Activated naive CD4-positive, alpha-beta T cell treated with anti-CD3 and anti-CD28 coated beads for 36 hours (primary cell): ENCODE results near the gene B3GNT7. TPM values are rescaled to one million over a fixed set of nuclear protein-coding genes. Genes with fewer than 3 reads are reported as not detected.
A peak's percentile ranks its signal among the peaks of the same experiment; 100 is the strongest.
"Not testable (repeated sequence)": the region's sequence is repeated elsewhere in the genome, so short reads cannot be mapped to it uniquely, and the experiment has no call there.

Experiments
- CTCF ChIA-PET: fragments of 350-600 bp; sonication (Branson Sonifier 250); formaldehyde crosslinking; loops from one replicate; lab custom pipeline; 2021; ENCODE audit warnings: antibody characterized with exemption; lab: Charles Lee
- DNase-seq: peaks from one replicate; pipeline ENCODE4 v3.0.0-alpha.2; 2020
- H3K27ac Mint-ChIP-seq: one replicate; pipeline ENCODE4 v1.8.0; 2021; ENCODE audit warnings: mild to moderate bottlenecking, mixed read lengths
- H3K27me3 Mint-ChIP-seq: one replicate; pipeline ENCODE4 v1.8.0; 2021; ENCODE audit warnings: low read depth, mixed read lengths
- H3K36me3 Mint-ChIP-seq: one replicate; pipeline ENCODE4 v1.8.0; 2021; ENCODE audit warnings: low read depth, mixed read lengths
- H3K4me1 Mint-ChIP-seq: one replicate; pipeline ENCODE4 v1.8.0; 2021; ENCODE audit warnings: low read depth, mixed read lengths
- H3K4me3 Mint-ChIP-seq: one replicate; pipeline ENCODE4 v1.8.0; 2021; ENCODE audit warnings: mild to moderate bottlenecking, moderate library complexity, mixed read lengths
- H3K9me3 Mint-ChIP-seq: one replicate; pipeline ENCODE4 v1.8.0; 2021; ENCODE audit warnings: mixed read lengths
- intact Hi-C: fragments of 100-400 bp; cut with micrococcal nuclease; formaldehyde crosslinking; loops from one replicate; pipeline ENCODE4 v1.15.1; 2023
- total RNA-seq, 2 experiments: library from RNA; stranded (reverse); gene quantifications; one replicate each; pipeline ENCODE4 v1.2.3, GENCODE V29; 2021

Gene B3GNT7
- total RNA-seq: not detected

DNA sequence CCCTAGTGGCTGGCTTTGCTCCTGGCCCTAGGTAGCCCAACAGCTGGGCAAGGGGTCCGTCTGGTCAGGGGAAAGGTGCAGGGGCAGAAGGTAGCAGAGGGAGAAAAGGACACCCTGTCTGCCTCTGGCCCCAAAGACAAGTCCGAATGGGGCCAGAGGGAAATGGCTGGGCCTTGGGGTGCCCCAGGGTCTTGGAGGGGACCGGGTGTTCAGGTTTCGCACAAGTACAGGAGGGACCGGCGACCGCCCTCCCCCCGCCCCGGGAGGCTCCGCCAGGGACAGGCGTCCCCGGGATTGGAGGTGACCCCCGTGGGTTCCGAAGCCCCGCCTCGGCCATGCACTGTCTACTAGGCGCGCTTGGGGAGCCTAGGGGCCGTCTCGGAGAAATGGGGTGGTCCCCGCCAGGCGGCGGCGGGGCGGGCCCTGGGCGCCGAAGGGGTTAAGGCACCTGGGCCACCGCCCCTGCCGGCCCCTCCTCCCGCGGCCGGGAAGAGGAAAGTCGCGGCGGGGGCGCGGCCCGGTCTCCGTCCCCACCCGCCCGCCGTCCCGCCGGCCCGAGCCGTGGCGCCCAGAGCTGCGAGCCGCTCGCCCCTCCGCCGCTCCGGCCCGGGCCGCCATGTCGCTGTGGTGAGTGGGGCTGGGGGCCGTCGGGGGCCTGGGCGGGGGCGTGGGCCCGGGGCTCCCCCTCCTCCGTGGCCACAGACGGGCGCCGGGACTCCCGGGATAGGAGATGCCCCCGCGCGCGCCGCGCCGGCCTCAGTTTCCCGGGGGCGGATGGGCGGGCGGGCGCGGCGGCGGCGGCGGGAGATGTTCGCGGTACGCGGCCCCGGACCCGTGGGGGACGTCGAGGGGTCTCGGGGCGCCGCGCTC lies at the start of gene B3GNT7:
TSS of gene B3GNT7 (plus strand) at position 523 of the 870 bp plus-strand sequence. CDS start at position 617, 94 bp downstream.
- Mint-ChIP-seq H3K4me1 (peaks cover 12% of the 10 kb centered on the region), H3K27ac (no peak within 1 kb of the TSS), H3K27me3 (peaks cover 28% of the 10 kb centered on the region), H3K36me3 (no peaks in the 10 kb centered on the region), H3K4me3 (peak within 1 kb of the TSS; percentile 21), H3K9me3 (no peaks in the 10 kb centered on the region)
- DNase-seq: no peak
- intact Hi-C loops: no loop called here
- CTCF ChIA-PET: no interaction called here

DNA sequence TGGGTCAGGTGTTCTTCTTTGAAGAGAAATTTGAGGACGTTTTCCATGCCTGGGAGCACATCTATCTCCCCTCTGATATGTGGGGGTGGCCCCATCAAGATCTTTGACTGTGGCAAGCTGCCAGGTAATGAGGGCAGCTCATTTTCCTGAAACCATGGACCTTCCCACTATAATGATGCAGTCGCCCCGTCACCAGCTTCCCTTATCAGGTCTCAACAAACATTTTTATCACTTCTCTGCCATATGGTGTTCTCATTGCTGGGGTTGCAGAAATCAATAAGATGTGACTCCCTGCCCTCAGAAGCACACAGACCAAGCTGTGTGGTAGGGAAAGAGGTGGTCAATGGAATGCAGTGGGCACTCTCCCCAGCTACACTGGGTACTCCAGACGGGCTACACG lies 48.4 kb upstream of the B3GNT7 start:
- intact Hi-C loops: no loop called here
- no peaks in the 10 kb centered on the region for H3K9me3 Mint-ChIP-seq
- CTCF ChIA-PET: no interaction called here
- no peak for DNase-seq
- H3K36me3 Mint-ChIP-seq: no peaks in the 10 kb centered on the region
- no peaks in the 10 kb centered on the region for H3K4me1 Mint-ChIP-seq
- H3K27me3 Mint-ChIP-seq: no peaks in the 10 kb centered on the region
- no peak overlapping the region for H3K4me3 Mint-ChIP-seq
- no peak overlapping the region for H3K27ac Mint-ChIP-seq

DNA sequence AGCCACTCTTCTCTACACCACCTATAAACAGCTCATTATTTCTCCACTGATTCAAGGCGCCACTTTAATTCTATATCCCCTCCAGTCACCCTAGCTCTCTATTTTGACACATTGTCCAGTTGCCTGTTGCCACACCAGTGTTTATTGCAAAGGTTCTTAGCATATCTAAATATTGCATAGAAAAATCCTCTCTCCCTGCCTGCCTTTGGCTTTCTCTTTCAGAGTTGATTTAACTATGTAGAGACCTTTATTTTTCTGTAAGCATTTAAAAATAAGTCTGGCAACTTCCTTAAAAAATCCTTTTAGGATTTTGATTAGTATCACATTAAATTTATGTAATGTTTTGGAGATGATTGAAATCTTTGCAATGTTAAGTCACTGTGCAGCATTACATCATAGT lies 47.9 kb upstream of the B3GNT7 start:
- Mint-ChIP-seq H3K4me1 (no peaks in the 10 kb centered on the region), H3K4me3 (no peak overlapping the region), H3K27ac (no peak overlapping the region), H3K9me3 (no peaks in the 10 kb centered on the region), H3K27me3 (no peaks in the 10 kb centered on the region), H3K36me3 (no peaks in the 10 kb centered on the region)
- CTCF ChIA-PET: no interaction called here
- intact Hi-C loops: no loop called here
- DNase-seq: no peak

- DNase-seq: no peak
- Mint-ChIP-seq H3K9me3 (no peaks in the 10 kb centered on the region), H3K4me3 (no peak overlapping the region), H3K27me3 (no peaks in the 10 kb centered on the region), H3K4me1 (no peaks in the 10 kb centered on the region), H3K27ac (no peak overlapping the region), H3K36me3 (no peaks in the 10 kb centered on the region)
- intact Hi-C loops: no loop called here
- CTCF ChIA-PET: no interaction called here
These were observed 47.3 kb upstream of the B3GNT7 start for GRCh38 chr2:231348173-231348572.

- Mint-ChIP-seq H3K36me3 (no peaks in the 10 kb centered on the region), H3K4me1 (no peaks in the 10 kb centered on the region), H3K4me3 (no peak overlapping the region), H3K27ac (no peak overlapping the region), H3K27me3 (no peaks in the 10 kb centered on the region), H3K9me3 (no peaks in the 10 kb centered on the region)
- CTCF ChIA-PET: interaction anchor here (0.6 kb wide), 1 partner anchor 113 kb away, joined by 4 read pairs; no protein-coding TSS in a partner anchor
- intact Hi-C loops: no loop called here
- DNase-seq: no peak
These were observed 46.7 kb upstream of the B3GNT7 start for GRCh38 chr2:231348704-231349373.

DNA sequence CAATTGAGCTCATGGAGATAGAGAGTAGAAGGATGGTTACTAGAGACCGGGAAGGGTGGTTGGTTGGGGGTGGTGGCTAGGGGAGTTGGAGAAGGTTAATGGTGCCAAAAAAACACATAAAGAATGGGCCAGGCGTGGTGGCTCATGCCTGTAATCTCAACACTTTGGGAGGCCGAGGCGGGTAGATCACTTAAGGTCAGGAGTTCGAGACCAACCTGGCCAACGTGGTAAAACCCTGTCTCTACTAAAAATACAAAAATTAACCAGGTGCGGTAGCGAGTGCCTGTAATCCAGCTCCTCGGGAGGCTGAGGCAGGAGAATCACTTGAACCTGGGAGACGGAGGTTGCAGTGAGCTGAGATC lies 46.2 kb upstream of the B3GNT7 start:
- intact Hi-C loops, H3K27ac Mint-ChIP-seq, H3K27me3 Mint-ChIP-seq, H3K4me1 Mint-ChIP-seq, CTCF ChIA-PET, DNase-seq, H3K9me3 Mint-ChIP-seq, H3K4me3 Mint-ChIP-seq, H3K36me3 Mint-ChIP-seq: not testable (repeated sequence)

DNA sequence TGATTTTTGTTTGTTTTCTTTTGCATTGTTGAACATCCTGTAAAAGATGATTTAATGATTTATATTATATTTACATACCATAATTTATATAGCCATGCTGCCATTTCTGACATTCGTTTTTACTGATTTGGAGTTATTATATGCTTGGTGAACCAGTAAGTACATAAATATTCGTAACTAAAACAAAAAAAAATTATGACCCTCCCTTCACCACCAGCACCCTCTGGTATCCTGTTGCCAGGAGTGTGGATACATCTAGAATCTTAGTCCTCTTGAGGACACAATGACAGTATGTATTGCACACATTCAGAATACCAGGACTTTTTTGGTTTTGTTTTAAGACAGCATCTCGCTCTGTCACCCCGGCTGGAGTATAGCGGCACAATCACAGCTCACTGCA lies 43.9 kb upstream of the B3GNT7 start:
- Mint-ChIP-seq H3K4me3 (no peak overlapping the region), H3K36me3 (no peaks in the 10 kb centered on the region), H3K27ac (no peak overlapping the region), H3K4me1 (no peaks in the 10 kb centered on the region), H3K27me3 (no peaks in the 10 kb centered on the region), H3K9me3 (no peaks in the 10 kb centered on the region)
- intact Hi-C loops: no loop called here
- CTCF ChIA-PET: no interaction called here
- DNase-seq: no peak

GRCh38 chr2:231353469-231353868 lies 42.0 kb upstream of the B3GNT7 start:
- no peaks in the 10 kb centered on the region for H3K36me3 Mint-ChIP-seq
- no peak for DNase-seq
- no peaks in the 10 kb centered on the region for H3K27me3 Mint-ChIP-seq
- no peak overlapping the region for H3K27ac Mint-ChIP-seq
- no peaks in the 10 kb centered on the region for H3K9me3 Mint-ChIP-seq
- CTCF ChIA-PET: no interaction called here
- H3K4me3 Mint-ChIP-seq: no peak overlapping the region
- intact Hi-C loops: no loop called here
- H3K4me1 Mint-ChIP-seq: no peaks in the 10 kb centered on the region

- Mint-ChIP-seq H3K4me1 (no peaks in the 10 kb centered on the region), H3K27me3 (no peaks in the 10 kb centered on the region), H3K9me3 (no peaks in the 10 kb centered on the region), H3K36me3 (no peaks in the 10 kb centered on the region), H3K4me3 (no peak overlapping the region), H3K27ac (no peak overlapping the region)
- no peak for DNase-seq
- CTCF ChIA-PET: no interaction called here
- intact Hi-C loops: no loop called here
These were observed 39.7 kb upstream of the B3GNT7 start for GRCh38 chr2:231355508-231356465.

DNA sequence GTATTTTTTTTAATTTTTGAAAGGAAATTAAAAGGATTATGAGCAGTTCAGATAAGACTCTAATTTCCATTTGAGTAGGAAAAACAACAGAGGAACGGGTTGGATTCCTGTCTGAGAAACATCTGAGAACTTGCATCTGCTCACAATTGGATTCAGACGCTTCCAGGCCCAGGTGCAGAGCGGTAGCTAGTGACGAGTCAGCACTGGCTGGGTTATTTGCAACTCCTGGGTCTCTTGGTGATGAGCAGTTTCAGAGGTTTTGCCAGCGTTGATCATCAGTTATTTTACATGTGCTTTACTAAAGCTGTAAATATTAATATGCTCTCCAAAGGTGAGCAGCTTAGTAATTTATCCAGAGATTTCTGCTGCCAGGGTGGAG lies 39.1 kb upstream of the B3GNT7 start:
- DNase-seq: no peak
- no peaks in the 10 kb centered on the region for H3K36me3 Mint-ChIP-seq
- H3K4me3 Mint-ChIP-seq: no peak overlapping the region
- intact Hi-C loops: no loop called here
- H3K9me3 Mint-ChIP-seq: no peaks in the 10 kb centered on the region
- peaks cover under 1% of the 10 kb centered on the region for H3K4me1 Mint-ChIP-seq
- no peak overlapping the region for H3K27ac Mint-ChIP-seq
- no peaks in the 10 kb centered on the region for H3K27me3 Mint-ChIP-seq
- CTCF ChIA-PET: no interaction called here

DNA sequence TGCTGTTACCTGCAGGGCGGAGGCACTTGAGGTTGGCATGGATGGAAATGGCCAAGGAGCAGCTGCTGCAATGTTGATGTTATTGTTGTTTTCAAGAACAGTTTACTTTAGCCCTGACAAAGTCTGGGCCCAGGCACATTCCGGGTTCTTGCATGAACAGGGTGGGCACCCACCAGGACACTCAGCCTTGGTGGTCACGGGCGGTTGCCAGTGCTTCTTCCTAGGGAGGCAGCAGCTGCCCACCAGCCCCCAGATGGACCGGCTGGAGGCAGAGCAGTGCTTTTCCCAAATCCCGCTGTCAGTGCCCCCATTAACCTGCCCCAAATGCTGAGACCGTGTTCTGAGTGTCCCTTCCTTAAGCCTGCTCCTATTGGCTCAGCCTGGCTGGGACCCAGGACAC lies 38.5 kb upstream of the B3GNT7 start:
- no peaks in the 10 kb centered on the region for H3K36me3 Mint-ChIP-seq
- no peaks in the 10 kb centered on the region for H3K9me3 Mint-ChIP-seq
- H3K27me3 Mint-ChIP-seq: no peaks in the 10 kb centered on the region
- no peak overlapping the region for H3K27ac Mint-ChIP-seq
- peaks cover 4% of the 10 kb centered on the region for H3K4me1 Mint-ChIP-seq
- intact Hi-C loops: no loop called here
- H3K4me3 Mint-ChIP-seq: no peak overlapping the region
- CTCF ChIA-PET: no interaction called here
- no peak for DNase-seq

DNA sequence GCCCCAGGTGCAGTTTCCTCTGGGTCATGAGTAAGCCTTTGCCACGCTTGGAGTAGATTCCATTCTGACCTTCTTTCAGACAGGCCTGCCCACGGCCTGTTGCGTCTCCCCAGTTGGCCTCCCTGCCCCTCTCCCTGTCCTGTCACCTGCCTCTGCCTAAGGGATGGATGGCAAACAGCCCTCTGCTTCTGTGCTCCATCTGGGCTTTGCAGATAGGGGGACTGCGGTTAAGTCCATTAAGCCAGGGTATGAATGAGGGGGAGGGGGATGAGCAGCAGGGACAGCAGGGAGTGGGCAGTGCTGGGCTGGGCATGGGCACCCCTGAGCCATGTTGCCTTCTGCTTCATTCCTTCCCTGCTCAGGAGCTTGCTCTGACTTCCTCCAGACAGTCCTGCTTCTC lies 37.6 kb upstream of the B3GNT7 start:
- H3K27me3 Mint-ChIP-seq: no peaks in the 10 kb centered on the region

More for the DNA sequence above, 37.6 kb upstream of the B3GNT7 start:
- Mint-ChIP-seq H3K4me3 (no peak overlapping the region), H3K4me1 (peaks cover 8% of the 10 kb centered on the region), H3K27ac (no peak overlapping the region), H3K36me3 (no peaks in the 10 kb centered on the region), H3K9me3 (no peaks in the 10 kb centered on the region)
- intact Hi-C loops: no loop called here
- no peak for DNase-seq
- CTCF ChIA-PET: no interaction called here
